ENCODE results near the gene TBC1D7. TPM values are rescaled to one million over a fixed set of nuclear protein-coding genes. Genes with fewer than 3 reads are reported as not detected.

The TBC1D7 gene
- total RNA-seq, 2 experiments from 2014 or later: 13.8 to 16.4 TPM

GRCh38 chr6:13318821-13319220 lies 9.5 kb downstream of the TBC1D7 start:
- H3K36me3 Mint-ChIP-seq (ENCODE audit: low read depth): peaks cover 41% of the 10 kb centered on the region
- ATAC-seq (no peak), DNase-seq (no peak)
- no peak overlapping the region for H3K4me3 Mint-ChIP-seq
- H3K27me3 Mint-ChIP-seq: no peaks in the 10 kb centered on the region
- intact Hi-C loops (cut with DNase I, micrococcal nuclease): no loop called here
- POLR2A ChIA-PET: interaction anchor here (0.6 kb wide), 1 partner anchor 707 kb away, joined by 3 read pairs; no protein-coding TSS in a partner anchor
- CTCF ChIA-PET: interaction anchor here (2.2 kb wide), 1 partner anchor 12 kb away, joined by 8 read pairs; no protein-coding TSS in a partner anchor
- no peaks in the 10 kb centered on the region for H3K4me1 Mint-ChIP-seq
- no peak overlapping the region for H3K27ac Mint-ChIP-seq
- no peaks in the 10 kb centered on the region for H3K9me3 Mint-ChIP-seq (ENCODE audit: low read depth)

- no peaks in the 10 kb centered on the region for H3K9me3 Mint-ChIP-seq (ENCODE audit: low read depth)
- POLR2A ChIA-PET: interaction anchor here (0.5 kb wide), 1 partner anchor 486 kb away, joined by 4 read pairs; no protein-coding TSS in a partner anchor
- no peaks in the 10 kb centered on the region for H3K27me3 Mint-ChIP-seq
- no peak overlapping the region for H3K27ac Mint-ChIP-seq
- no peak overlapping the region for H3K4me3 Mint-ChIP-seq
- CTCF ChIA-PET: interaction anchor here (0.7 kb wide), 2 partner anchors 46 to 307 kb away, joined by 3 to 6 read pairs; no protein-coding TSS in a partner anchor
- no peak for ATAC-seq
- no peaks in the 10 kb centered on the region for H3K4me1 Mint-ChIP-seq
- DNase-seq: no peak
- peaks cover 46% of the 10 kb centered on the region for H3K36me3 Mint-ChIP-seq (ENCODE audit: low read depth)
- intact Hi-C loops (cut with DNase I, micrococcal nuclease): no loop called here
These were observed 12.4 kb downstream of the TBC1D7 start for GRCh38 chr6:13315896-13316295.

GRCh38 chr6:13314806-13315205 lies 13.5 kb downstream of the TBC1D7 start:
- ChIA-PET CTCF (interaction anchor here (0.7 to 1.0 kb wide), 2 partner anchors 8 to 17 kb away, joined by 3 read pairs; no protein-coding TSS in a partner anchor), POLR2A (no interaction called here)
- Mint-ChIP-seq H3K4me1 (no peaks in the 10 kb centered on the region), H3K9me3 (ENCODE audit: low read depth) (no peaks in the 10 kb centered on the region), H3K4me3 (no peak overlapping the region), H3K27ac (no peak overlapping the region), H3K27me3 (no peaks in the 10 kb centered on the region), H3K36me3 (ENCODE audit: low read depth) (peaks cover 40% of the 10 kb centered on the region)
- intact Hi-C loops (cut with DNase I, micrococcal nuclease): no loop called here
- ATAC-seq (no peak), DNase-seq (no peak)

DNA sequence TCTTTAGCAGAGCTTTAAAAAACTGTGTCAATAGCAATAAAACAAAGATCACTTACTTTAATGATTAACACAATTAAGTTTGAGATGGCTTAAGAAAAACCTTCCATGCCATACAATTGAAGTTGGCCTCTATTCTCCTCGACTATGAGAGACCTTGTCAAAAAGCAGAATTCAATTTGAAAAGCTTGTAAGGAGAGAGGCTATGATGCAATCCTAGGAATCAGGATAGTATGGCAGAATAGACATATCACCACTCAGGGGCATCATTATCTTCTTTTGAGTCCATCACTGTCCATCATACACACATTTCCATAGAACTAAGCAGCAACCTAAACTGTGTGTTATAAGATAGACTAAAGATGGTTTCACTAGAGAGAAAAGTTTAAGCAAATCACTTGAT lies 17.2 kb downstream of the TBC1D7 start:
- H3K9me3 Mint-ChIP-seq (ENCODE audit: low read depth): no peaks in the 10 kb centered on the region
- ChIA-PET POLR2A (no interaction called here), CTCF (interaction anchor here (0.7 to 1.5 kb wide), 2 partner anchors 13 to 17 kb away, joined by 3 read pairs; no protein-coding TSS in a partner anchor)
- H3K4me3 Mint-ChIP-seq: no peak overlapping the region
- peaks cover 10% of the 10 kb centered on the region for H3K4me1 Mint-ChIP-seq
- peaks cover 47% of the 10 kb centered on the region for H3K36me3 Mint-ChIP-seq (ENCODE audit: low read depth)
- DNase-seq (no peak), ATAC-seq (no peak)
- intact Hi-C loops (cut with DNase I, micrococcal nuclease): no loop called here
- H3K27me3 Mint-ChIP-seq: no peaks in the 10 kb centered on the region
- H3K27ac Mint-ChIP-seq: no peak overlapping the region

DNA sequence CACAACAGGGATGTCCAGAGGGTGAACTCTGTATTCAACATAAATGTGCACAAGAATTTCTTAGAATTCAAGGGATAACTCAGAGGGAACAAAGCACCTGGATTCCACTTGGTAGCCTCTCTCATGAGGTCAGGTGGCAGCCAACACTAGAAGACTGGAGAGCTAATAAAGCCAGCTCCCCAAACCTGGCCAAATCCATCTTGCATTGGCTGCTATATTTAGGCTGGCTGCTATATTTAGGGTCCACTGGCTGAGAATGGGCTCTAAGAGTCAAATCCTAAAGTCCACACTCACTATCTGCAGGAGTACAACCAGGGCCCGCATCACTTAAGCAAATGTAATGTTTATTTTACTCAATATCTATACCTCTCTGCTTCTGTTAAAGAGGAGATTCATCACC lies 20.0 kb downstream of the TBC1D7 start:
- H3K36me3 Mint-ChIP-seq (ENCODE audit: low read depth): peaks cover 48% of the 10 kb centered on the region
- no peak for DNase-seq
- peaks cover 27% of the 10 kb centered on the region for H3K4me1 Mint-ChIP-seq
- no peak overlapping the region for H3K27ac Mint-ChIP-seq
- no peak overlapping the region for H3K4me3 Mint-ChIP-seq
- no peaks in the 10 kb centered on the region for H3K27me3 Mint-ChIP-seq
- no peak for ATAC-seq
- CTCF ChIA-PET: no interaction called here
- H3K9me3 Mint-ChIP-seq (ENCODE audit: low read depth): no peaks in the 10 kb centered on the region
- intact Hi-C loops (cut with DNase I, micrococcal nuclease): no loop called here
- POLR2A ChIA-PET: no interaction called here

- ATAC-seq (no peak), DNase-seq (no peak)
- H3K36me3 Mint-ChIP-seq (ENCODE audit: low read depth): peaks cover 54% of the 10 kb centered on the region
- ChIA-PET POLR2A (no interaction called here), CTCF (interaction anchor here (0.9 kb wide), 1 partner anchor 25 kb away, joined by 3 read pairs; no protein-coding TSS in a partner anchor)
- H3K4me3 Mint-ChIP-seq: no peak overlapping the region
- peaks cover 2% of the 10 kb centered on the region for H3K9me3 Mint-ChIP-seq (ENCODE audit: low read depth)
- peaks cover 35% of the 10 kb centered on the region for H3K4me1 Mint-ChIP-seq
- no peaks in the 10 kb centered on the region for H3K27me3 Mint-ChIP-seq
- no peak overlapping the region for H3K27ac Mint-ChIP-seq
- intact Hi-C loops (cut with DNase I, micrococcal nuclease): no loop called here
These were observed 20.8 kb downstream of the TBC1D7 start for GRCh38 chr6:13307508-13307995.

DNA sequence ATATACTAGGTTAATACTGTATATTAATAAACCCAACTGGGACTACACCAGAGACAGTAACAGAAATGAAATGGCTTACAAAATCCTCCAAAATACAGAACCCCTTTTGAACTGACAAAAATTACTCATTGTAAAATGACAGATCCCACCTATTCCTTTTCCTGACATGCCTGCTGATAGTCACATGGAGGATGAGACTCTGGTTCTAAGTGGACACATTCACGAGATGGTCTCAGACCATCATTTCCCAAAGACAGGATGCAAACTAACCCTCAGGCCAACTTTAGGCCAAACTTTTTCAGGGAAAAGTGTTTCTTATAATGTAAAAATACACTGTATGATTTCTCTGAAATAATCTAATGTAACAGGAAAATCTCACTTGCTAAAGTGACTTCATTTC lies 22.5 kb downstream of the TBC1D7 start:
- no peak for DNase-seq
- ChIA-PET POLR2A (no interaction called here), CTCF (no interaction called here)
- Mint-ChIP-seq H3K27ac (no peak overlapping the region), H3K27me3 (no peaks in the 10 kb centered on the region), H3K9me3 (ENCODE audit: low read depth) (peaks cover 2% of the 10 kb centered on the region), H3K4me3 (no peak overlapping the region), H3K4me1 (peaks cover 41% of the 10 kb centered on the region), H3K36me3 (ENCODE audit: low read depth) (peaks cover 56% of the 10 kb centered on the region)
- intact Hi-C loops (cut with DNase I, micrococcal nuclease): no loop called here
- ATAC-seq: no peak

DNA sequence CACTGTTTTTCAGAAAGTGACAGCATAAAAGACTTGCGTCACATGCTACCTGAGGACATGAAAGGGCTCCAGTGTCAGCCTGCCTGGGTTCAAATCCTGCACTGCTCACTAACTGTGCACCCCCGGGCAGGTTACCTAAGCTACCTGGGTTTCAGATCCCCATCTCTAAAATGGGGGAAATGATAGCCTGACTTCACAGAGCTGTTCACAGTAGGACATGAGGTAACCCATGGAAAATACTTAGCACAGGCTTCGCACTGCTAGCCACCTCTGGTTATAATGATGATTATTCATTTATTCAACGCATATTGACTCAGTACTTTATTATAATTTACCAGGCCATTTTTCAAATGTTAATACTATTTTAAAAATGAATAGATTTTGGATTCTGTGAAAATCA lies 23.0 kb downstream of the TBC1D7 start:
- Mint-ChIP-seq H3K4me1 (peaks cover 41% of the 10 kb centered on the region), H3K27ac (no peak overlapping the region), H3K4me3 (no peak overlapping the region), H3K27me3 (no peaks in the 10 kb centered on the region), H3K36me3 (ENCODE audit: low read depth) (peaks cover 61% of the 10 kb centered on the region), H3K9me3 (ENCODE audit: low read depth) (peaks cover 2% of the 10 kb centered on the region)
- DNase-seq (no peak), ATAC-seq (no peak)
- CTCF ChIA-PET: no interaction called here
- POLR2A ChIA-PET: no interaction called here
- intact Hi-C loops (cut with DNase I, micrococcal nuclease): no loop called here

- CTCF ChIA-PET: no interaction called here
- H3K4me3 Mint-ChIP-seq: no peak overlapping the region
- H3K4me1 Mint-ChIP-seq: peaks cover 41% of the 10 kb centered on the region
- peaks cover 2% of the 10 kb centered on the region for H3K9me3 Mint-ChIP-seq (ENCODE audit: low read depth)
- POLR2A ChIA-PET: no interaction called here
- peaks cover 66% of the 10 kb centered on the region for H3K36me3 Mint-ChIP-seq (ENCODE audit: low read depth)
- H3K27ac Mint-ChIP-seq: peak overlapping the region; percentile 12
- intact Hi-C loops (cut with DNase I, micrococcal nuclease): loop anchor here in 1 of 2 experiments (5.0 kb wide), 1 partner anchor 53 kb away; no protein-coding TSS in a partner anchor
- ATAC-seq: no peak
- no peak for DNase-seq
- H3K27me3 Mint-ChIP-seq: no peaks in the 10 kb centered on the region
These were observed 23.6 kb downstream of the TBC1D7 start for GRCh38 chr6:13304580-13305260.

GRCh38 chr6:13304101-13304500 lies 24.2 kb downstream of the TBC1D7 start:
- Mint-ChIP-seq H3K36me3 (ENCODE audit: low read depth) (peaks cover 67% of the 10 kb centered on the region), H3K9me3 (ENCODE audit: low read depth) (peaks cover 2% of the 10 kb centered on the region), H3K4me3 (no peak overlapping the region), H3K27ac (peak overlapping the region; percentile 12), H3K4me1 (peaks cover 41% of the 10 kb centered on the region), H3K27me3 (no peaks in the 10 kb centered on the region)
- CTCF ChIA-PET: interaction anchor here (1.5 to 1.8 kb wide), 2 partner anchors 24 to 26 kb away, joined by 5 to 9 read pairs; partner anchors contain the start of gene TBC1D7
- intact Hi-C loops (cut with DNase I, micrococcal nuclease): loop anchor here in 1 of 2 experiments (5.0 kb wide), 1 partner anchor 53 kb away; no protein-coding TSS in a partner anchor
- no peak for ATAC-seq
- POLR2A ChIA-PET: no interaction called here
- no peak for DNase-seq

DNA sequence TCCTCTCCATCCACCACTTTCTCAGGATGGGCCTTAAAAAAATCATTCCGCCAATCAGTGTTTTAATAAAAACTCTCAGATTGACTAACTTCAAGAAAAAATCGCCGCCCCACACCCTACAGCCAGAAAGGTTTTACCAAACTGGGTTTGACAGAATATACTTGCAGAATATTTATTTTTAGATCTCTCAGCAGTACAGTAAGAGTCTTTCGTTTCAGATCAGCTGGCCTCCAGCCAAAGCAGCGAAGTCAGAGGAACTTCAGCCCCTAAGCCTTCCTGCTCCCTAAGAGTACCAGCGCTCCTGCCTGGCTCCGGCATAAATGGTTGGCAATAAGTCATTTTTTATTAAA lies 24.7 kb downstream of the TBC1D7 start:
- DNase-seq: peak; percentile 69
- Mint-ChIP-seq H3K36me3 (ENCODE audit: low read depth) (peaks cover 63% of the 10 kb centered on the region), H3K27me3 (no peaks in the 10 kb centered on the region), H3K27ac (peak overlapping the region; percentile 94), H3K4me1 (peaks cover 41% of the 10 kb centered on the region), H3K4me3 (no peak overlapping the region), H3K9me3 (ENCODE audit: low read depth) (peaks cover 2% of the 10 kb centered on the region)
- intact Hi-C loops (cut with DNase I, micrococcal nuclease): loop anchor here (1.0 to 5.0 kb wide), 6 partner anchors 25 to 271 kb away; partner anchors contain the start of genes TBC1D7 (in 2 of the 2) and SIRT5 (in 1 of the 2)
- ATAC-seq: peak; percentile 4
- CTCF ChIA-PET: interaction anchor here (1.5 to 1.8 kb wide), 2 partner anchors 25 to 27 kb away, joined by 5 to 9 read pairs; partner anchors contain the start of gene TBC1D7
- POLR2A ChIA-PET: interaction anchor here (1.4 kb wide), 1 partner anchor 271 kb away, joined by 9 read pairs; no protein-coding TSS in a partner anchor
